HG03280 (cell line): ENCODE measurements around the gene ADAMTS18.

Experiments
- ATAC-seq: cut with Tn5 transposase; IDR thresholded peaks from one replicate; pipeline ENCODE4 v1.9.1; 2021; ENCODE audit warnings: mild to moderate bottlenecking, moderate library complexity; ENCODE audit not compliant: unreplicated experiment

ADAMTS18 gene

DNA sequence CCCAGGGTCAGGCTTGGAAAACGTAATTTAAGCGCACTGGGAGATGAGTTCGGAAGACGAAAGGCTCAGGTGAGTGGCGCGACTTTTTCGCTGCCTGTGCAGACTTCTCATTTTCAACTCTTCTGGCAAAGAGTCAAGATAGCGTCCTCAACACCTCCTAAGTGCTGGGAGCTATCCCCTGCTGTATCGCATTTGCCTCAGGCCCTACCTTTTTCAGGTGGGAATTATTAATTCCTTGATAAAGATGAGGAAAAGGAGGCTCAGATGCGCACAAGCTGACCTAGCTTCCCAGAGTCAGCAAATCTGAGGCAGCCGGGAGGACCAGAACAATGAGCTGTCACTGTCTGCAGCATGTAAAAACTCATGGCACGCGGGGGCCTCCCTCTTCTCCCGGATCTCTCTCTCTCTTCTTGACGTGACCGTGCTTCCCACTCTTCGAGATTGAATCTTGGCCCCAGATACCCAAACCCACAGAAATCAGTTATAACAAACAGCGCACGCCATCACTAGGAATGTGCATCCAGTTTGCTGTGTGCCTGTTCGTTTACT lies 512 bp upstream of the ADAMTS18 start:
- no peak for ATAC-seq

DNA sequence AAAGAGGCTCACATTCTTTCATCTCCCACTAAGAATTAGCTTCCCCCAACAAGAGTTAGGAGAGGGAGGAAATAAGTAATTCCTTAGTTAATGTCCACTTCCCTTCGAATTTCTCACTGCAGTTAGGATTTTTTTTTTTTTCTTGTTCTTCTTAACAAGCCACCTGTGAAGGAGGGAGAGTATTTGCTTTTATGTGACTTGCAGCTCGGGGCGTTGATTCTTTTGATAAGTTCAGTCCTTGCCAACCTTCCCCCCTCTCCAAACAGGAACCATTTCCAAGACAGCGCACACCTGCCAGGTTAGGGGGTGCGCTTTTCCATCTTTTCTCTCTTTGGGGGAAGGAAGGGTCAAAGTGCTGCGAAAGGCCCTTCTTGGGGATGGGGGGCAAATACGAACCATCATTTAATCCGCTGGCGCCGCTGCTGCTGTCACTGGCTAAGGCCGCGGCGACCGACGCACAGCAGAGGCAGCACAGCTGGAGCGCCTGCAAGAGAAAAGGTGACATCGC lies 758 bp downstream of the ADAMTS18 start:
- ATAC-seq, result no peak

DNA sequence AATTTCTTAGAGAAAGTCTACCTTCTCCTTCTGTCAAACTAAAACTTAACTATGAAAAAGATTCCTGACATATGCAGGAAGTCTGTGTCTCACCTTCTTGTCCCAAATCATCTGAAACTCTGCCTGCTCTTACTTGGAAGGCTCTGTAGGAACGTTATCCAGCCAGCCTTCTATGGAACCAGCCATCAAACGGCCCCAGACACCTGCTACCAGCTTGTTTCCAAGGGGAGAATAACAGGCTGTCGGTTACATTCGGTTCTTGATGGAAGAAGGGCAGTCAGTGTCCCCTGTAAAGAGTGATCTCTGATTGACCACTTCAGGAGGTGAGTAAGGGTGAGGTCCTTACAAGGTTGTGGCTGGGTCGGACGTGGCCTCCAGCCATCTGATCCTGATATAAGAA lies 1.7 kb downstream of the ADAMTS18 start:
- no peak for ATAC-seq

DNA sequence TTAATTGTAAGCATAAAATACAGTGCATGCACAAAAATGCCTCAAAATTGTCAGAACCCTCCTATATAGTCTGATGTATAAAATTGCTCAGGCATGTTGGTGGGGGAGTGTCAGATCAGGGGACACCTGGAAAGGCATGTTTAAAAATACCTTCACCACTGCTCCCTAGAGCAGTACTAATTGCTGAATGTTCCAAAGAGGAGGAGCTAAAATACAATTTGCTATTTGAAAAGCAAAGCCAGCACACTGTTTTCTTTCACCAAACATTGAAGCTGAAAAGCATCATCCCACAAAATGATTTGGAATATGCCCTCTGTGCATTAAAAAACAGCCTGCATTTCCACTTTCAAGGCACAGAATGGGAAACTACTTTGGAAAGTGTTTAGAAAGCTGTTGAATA lies 2.6 kb downstream of the ADAMTS18 start:
- ATAC-seq, result no peak

DNA sequence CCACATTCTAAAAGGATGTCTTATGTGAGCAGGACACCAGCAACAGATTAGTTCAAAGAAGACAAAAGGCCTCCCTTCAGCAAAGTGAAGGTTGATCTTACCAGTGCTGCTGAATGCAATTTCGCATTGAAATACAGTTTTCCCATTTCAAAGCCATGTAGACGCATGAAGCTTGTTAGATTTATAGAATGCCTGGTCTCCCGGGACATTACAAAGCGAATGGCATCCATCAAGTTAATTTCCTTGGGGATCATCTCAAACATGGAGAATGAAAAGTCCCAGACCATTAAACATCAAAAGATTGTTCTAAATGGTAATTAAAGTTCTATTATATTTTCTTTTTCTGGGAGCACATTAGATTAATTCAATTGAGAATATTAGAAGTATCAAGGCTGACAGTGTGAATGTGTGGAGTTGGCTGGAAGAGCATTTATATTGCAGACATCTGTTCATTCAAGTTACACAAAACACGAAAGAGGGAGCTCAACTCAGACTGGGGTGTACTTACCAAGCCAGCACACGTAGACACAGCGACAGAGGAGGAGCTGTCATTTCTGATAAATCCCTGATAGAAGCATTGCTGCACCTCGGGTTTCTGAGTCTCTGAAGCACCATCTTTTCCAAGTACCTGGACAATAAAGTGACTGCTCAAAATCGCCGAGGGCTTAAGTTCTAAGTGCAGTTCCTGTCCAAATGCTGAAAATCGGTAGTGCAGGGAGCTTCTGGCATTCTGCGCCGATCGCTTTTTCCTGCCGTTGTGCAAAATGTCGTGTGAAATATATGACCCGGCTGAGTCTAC lies 3.8 kb downstream of the ADAMTS18 start:
- ATAC-seq, result no peak

DNA sequence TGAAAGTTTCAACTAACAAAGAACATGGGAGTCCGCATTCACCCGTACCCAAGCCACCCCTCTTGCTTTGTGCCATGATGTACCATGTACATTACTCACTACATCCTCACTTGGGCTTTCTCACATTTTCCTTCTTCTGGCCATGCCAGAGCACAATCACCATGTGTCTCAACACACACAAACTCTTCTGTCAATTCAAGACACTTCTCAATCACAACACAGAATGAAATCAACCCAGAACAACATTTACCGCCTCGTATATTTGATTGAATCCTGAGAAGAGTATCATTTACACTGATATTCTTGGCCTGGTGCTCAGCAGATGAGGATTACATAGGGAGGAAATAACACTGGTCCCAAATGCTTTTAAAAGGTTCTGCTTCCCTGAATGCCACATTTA lies 4.5 kb downstream of the ADAMTS18 start:
- no peak for ATAC-seq

DNA sequence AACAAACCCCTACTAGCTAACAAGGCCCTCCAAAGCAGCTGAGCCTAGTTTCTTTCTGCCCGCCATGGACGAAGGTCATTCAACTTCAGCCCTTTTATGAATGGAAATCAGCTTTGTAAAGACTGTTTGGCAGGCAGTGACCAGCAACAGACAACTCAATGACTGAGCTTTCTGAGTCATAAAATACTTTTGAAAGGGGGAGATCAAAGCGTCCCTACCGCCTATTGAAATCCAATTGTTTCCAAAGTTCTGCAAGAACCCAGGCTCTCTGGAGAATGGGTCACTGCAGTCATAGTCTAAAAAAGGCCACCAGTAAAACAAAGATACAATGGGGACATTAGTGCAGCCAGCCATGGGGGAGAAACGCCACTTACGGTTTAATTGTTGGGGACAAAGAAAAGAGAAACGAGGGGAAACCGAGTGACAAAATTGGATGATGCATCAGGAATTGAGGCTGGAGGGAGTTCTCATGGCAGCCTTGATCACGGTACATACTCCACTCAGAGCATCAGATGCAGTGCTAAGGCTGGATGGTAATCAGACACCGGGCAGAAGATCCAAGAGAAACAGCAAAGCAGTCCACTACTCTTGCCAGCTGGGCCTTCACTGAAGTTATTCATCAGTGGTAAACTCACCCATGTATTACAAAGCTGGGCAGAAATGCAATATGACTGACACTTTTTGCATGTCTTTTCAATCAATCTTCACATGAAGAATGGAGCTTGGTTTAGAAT lies 9.8 kb downstream of the ADAMTS18 start:
- no peak for ATAC-seq

DNA sequence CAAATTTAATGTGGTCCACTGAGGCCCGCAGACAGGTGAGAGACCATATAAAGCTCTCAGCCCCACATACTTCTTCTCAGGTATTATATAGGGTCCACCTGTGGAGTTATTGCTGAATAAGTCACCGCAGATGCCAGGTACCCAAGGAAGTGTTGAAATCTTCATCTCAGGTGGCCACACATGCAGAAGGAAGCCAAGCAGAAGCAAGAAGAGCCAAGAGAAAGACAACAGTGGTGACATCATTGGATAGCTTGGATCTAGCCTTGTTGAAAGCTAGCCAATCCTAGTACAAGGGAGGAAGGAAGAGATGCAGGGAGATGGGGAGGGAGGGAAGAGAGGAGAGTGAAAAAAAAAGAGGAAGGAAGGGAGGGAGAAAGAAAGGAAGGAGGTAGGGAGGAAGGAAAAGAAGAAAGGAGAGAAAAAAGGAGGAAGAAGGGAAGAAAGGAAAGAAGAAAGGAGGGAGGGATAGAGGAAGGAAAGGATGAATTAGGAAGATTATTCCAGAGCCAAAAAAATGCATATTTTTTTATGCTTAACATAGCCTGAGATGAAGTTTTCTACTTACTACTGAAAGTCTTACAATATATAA lies 12.5 kb downstream of the ADAMTS18 start:
- ATAC-seq, result no peak

DNA sequence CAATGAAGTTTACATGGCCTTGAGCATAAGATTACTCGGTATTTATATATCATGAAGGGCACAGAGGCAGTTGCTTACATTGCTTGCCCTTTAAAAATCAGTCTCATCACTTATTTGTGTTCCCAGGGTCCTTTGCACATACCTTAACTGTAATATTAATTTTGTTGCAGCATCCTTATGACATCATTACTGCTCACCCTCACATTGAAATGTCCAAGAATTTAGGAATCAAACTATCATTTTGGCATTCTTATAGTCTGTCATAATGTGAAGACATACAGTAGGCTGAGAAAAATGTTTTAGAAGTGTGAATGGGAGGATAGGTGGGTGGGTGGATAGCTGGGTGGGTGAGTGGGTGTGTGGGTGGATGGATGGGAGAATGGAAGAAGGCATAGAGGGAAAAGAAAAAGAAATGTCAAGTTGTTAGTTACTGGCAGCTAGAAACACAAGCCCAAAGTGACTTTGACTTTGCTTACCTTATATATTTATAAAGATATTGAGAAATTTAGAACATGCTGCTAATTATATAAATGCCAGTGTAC lies 17.8 kb downstream of the ADAMTS18 start:
- no peak for ATAC-seq

DNA sequence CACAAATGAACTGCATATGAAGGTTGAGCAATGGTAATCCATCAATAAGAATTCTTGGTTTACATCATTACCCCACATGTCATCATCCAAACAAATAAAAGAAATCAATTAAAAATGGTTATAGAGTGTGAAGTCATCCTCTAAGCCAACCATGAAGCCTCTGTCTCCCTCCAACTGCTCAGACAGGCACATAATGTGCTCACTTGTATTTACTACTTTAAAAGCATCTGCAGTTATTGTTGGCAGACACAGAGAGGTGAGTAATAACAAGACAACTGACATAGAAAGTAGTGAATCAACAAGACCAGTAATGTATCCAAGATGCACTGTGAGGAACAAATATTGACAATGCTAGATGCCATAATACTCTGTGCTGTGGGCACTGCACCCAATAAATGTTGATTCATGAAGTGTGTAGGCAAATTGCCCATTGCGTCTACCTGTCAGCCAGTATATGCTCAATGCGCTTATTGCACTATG lies 20.0 kb downstream of the ADAMTS18 start:
- ATAC-seq, result no peak

DNA sequence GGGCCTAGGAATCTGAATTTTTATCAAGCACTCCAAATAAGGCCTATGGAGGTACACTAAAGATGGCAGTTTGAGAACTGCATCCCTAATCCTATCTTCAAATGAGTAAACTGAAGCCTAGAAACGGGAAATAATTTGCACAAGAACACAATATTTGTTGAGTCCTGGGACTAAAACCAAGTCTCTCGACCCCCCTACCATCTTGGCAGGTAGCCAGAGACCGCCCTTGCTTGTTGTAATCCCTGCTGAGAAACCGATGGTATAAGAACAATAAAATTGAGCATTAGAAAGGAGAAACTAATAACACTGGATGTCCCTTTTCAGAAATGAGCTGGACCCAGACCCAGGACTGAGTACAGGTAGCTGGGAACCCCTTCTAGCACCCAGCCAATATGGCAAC lies 24.4 kb downstream of the ADAMTS18 start:
- no peak for ATAC-seq

DNA sequence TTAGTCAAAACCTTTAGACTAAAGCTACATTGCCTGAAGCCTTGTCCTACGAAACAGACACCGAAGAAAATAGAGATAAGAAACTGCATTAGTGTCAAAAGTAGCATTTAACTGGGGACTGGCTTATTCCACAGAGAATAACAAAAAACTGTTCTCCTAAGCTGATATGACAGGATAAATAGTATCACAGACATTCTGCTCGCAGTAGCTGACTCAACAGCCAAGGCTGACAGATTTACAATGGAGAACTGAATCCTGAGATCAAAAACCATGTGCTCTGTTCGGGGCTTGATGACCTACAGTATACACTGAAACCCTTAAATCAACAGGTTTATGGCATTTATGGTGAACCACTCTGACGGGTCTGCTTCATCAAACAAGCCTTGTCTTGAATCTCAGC lies 25.5 kb downstream of the ADAMTS18 start:
- ATAC-seq, result no peak

DNA sequence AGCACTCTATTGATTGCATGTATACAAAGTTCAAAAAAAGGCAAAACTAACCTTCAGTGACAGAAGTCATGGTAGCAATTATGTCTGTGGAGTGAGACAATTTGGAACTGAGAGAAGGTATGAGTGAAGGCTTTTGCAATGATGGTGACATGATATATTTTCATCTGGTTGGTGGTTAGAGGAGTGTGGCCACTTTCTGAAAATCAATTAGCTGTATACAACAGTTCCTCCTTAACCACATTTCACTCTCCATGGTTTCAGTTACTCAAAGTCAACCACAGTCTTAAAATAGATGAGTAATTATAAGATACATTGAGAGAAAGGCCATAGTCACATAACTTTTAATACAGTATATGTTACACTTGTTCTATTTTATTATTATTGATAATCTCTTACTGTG lies 26.2 kb downstream of the ADAMTS18 start:
- ATAC-seq, result no peak

DNA sequence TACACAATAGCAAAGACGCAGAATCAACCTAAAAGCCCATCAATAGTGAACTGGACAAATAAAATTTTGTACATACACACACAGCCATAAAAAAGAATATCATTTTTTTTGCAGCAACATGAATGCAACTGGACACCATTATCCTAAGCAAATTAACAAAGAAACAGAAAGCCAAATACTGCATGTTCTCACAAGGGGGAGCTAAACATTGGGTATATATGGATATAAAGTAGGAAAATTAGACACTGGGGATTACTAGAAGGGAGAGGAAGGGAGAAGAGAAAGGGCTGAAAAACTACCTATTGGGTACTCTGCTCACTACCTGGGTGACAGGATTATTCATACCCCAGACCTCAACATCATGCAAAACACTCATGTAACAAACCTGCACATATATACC lies 28.2 kb downstream of the ADAMTS18 start:
- ATAC-seq, result no peak

DNA sequence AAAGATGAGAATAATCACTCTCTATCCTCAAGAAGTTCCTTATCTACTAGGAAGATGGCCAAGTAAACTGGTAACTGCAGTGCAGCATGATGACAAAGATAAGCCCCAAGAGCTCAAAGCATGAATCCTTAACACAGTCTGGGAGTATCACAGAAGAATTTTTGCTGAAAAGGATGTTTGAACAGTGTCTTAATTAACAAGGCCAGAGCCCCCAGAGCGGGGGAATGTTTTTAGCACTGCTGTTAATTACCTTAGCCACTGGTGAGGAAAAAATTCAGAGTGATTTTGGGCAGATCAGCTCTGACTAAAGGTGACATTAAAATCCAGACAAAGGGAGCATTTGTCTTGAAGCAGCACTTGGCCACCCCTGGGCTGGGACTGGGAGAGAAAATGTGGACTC lies 30.1 kb downstream of the ADAMTS18 start:
- ATAC-seq, result no peak

DNA sequence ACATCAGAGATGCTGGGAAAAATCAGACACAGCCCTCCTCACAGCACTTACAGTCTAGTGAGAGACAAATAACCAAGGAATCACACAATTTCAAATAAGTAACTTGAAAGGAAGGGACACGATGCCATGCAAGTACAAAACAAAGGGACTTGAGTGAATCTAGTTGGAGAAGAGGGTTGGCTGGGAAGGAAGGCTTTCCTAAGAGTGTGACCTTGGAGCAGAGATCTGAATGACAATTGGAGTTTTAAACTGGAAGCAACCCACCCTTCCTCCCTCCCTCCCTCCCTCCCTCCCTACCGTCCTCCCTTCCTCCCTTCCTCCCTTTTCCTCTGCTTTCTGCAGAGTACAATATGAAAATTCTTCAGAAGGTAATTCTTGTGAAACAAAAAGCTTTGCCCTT lies 31.1 kb downstream of the ADAMTS18 start:
- no peak for ATAC-seq

DNA sequence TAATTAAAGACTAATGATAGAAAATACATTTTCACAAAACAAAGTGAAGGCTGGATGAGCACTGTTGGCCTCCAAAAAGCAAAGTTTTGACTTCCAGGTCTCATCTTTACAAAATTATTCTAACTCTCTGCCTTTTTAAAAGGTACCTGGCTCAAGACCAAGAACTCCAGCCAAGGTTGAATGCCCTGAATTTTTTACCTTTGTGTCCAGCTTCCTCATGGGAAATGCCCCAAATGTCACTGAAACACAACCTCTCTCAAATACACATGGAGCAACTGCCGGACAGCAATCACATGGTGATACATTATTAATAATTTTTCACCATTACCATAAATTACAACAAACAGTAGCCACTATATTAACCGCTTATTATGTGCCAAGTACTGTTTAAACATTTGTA lies 32.2 kb downstream of the ADAMTS18 start:
- no peak for ATAC-seq

DNA sequence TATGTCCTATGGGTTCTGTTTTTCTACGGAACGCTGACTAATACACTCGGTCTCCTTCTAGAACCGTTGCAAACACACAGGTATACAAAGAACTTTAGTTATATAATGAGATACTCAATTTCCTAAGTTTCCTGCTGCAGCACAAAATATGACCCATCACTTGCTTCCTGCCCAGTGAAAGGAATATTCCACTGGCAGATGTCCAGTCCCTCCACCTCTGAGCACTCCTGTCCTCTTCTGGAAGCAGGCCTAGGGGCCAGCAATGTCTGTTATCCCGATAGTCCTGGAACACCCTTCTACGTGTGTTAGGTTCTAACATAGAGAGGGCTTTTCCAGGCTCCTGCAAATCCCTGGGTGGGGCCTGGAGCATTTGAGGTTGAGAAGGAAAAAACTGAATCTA lies 32.7 kb downstream of the ADAMTS18 start:
- ATAC-seq, result no peak

DNA sequence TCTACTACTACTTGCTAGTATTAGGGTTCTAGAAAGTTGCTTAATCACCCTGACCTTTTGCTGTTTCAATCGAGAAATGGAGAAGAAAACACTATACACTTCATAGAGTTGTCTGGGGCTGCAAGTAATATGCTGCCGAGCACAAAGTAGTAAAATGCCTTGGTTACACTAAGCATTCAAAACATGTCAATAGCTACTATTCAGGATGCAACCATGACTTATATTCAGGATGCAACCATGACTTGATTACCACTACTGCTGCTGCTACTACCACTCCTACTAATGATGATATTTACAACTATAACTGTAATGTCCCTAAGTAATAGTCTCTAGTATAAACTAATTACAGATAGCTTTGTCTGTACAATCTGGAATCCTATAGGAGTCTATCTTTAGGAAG lies 35.3 kb downstream of the ADAMTS18 start:
- ATAC-seq, result no peak

DNA sequence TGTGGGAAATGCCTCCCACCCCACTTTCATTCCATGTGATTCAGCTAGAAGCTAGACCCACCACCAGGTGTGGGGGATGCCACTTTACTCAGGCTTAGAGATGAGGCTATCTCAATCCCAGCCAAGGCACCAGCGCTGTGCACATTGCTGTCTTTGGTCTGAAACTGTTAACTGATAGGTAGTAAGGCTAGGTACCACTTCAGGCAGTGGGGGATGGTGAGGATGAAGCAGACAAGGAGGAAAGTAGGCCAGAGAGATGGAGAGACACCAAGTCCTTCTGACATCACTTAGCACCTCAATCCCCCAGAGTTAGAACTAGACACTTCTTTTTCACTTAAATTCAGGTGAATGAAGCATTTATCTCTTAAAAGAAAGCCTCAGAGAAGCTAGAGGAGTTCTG lies 35.8 kb downstream of the ADAMTS18 start:
- ATAC-seq, result no peak

DNA sequence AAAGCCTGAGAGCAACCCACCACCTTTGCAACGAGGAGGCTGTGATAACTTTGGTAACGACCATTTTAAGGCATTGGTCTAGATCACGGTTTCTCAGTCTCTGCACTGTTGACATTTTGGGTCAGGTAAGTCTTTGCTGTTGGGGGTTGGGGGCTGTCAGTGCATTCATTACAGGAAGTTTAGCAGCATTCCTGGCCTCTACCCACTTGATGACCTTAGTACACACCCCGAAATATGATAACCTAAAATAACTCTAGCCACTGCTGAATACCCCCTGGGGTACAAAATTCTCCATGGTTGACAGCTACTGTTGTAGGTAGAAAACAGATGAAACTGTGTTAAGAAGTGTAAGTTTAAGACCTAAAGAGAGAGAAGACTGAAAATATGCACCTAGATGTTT lies 36.3 kb downstream of the ADAMTS18 start:
- ATAC-seq, result no peak
